CD4-positive, alpha-beta T cell treated with Interleukin-6 for 4 hours (primary cell): Measurements from ENCODE around the gene GSTA4.
"Not testable (repeated sequence)": the region's sequence is repeated elsewhere in the genome, so short reads cannot be mapped to it uniquely, and the experiment has no call there.

ENCODE experiments used
- DNase-seq: peaks from one replicate; pipeline ENCODE4 v3.0.0-alpha.2; 2020; ENCODE audit warnings: mixed read lengths

Gene GSTA4

DNA sequence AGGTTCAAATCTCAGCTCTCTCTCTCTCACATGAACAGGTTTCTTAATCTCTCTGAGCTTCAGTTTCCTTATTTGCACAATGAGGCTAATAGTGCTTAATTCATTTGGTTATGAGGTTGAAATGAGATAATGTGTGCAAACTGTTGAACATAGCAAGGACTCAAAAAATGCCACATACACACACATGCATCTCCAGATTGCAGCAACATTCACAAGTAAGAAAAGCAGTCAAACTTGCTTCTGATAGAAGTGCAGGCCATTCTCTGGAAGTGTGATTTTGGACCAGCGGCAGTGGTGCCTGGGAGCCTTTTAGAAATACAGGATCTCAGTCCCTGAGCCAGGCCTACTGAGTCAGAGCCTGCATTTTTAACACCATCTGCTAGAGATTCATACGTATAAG is 25.7 kb downstream of the GSTA4 start:
- no peak for DNase-seq

DNA sequence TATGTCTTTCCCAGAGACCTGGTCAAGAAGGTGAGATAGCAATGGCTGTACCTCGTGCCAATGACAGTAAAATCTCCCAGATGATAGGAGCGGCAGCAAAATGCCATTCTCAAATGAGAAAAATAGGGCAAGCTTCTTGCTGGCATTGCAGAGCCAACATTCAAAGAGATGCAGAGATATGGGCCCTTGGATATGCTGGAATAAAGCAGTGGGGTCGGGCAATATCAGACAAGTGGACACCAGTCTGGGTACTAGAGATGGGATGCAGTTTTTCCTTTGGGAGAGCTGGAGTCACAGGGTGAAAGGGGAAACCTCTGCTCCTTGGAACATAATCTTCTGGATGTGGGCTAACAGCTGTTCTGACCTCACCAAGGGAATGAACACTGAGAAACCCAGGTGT is 29.0 kb downstream of the GSTA4 start:
- DNase-seq = no peak

DNA sequence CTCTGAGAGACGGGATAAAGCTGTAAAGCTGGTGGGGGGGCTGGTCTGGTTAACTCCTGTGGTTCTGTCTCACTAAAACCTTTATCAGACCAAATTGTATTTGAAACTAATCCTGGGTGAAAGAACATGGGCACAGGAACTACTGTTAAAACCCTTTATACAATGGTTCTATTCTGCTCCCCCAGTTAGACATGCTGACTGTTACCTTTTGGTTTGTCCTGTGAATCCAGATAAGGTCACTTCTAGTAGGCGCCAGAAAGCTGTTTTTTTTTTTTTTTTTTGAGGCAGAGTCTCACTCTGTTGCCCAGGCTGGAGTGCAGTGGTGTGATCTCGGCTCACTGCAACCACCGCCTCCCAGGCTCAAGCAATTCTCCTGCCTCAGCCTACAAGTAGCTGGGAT is 29.7 kb downstream of the GSTA4 start:
- no peak for DNase-seq

DNA sequence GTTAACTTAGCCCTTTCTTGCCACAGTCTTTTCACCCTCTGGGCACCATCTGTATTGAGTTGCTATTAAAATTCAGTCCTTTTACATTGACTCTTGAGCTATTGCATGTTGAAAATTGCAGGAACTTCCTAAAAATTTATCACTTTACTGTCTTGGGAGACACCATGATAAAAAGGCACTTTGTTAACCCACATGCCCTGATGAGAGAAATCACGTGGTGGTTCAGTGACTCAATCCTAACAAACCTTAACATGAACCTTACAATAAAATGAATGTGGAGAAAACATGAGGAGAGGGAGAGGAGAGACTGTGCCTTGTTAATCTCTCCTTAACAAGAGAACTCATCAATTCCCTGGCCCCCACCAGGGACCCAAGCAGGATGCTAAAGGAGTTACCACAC is 30.8 kb downstream of the GSTA4 start:
- DNase-seq = no peak

DNA sequence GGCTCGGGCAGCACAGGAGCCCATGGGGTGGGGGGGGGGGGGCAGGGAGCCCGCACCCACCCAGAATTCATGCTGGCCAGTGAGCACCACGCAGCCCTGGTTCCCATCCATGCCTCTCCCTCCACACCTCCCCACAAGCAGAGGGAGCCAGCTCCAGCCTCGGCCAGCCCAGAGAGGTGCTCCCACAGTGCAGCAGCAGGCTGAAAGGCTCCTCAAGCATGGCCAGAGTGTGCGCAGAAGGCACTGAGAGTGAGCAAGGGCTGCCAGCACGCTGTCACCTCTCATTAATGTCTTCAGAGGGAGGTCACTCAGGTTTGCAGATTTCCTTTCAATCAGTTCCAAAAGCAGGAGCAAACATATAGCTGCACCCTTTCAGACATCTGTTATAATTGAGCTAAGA is 32.4 kb downstream of the GSTA4 start:
- no peak for DNase-seq

DNA sequence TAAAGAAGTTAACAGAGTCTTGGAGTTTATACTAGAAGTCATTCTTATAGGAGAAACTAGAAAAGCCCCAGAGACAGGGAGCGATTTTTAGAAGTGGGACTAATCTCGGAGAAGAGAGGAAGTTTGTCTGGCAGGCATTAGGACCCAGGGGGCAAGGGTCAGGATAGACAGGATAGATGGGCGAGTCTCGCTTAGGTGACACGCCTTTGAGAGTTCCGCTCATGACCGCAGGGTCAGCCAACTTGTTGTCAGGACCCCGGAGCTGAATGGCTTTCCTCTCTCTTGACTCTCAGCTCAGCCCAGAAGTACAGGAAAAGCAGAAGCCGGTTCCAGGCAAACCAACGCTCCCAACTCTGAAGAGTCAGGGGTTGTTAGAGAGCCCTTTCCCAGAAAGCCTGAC is 34.1 kb downstream of the GSTA4 start:
- not testable (repeated sequence) for DNase-seq

DNA sequence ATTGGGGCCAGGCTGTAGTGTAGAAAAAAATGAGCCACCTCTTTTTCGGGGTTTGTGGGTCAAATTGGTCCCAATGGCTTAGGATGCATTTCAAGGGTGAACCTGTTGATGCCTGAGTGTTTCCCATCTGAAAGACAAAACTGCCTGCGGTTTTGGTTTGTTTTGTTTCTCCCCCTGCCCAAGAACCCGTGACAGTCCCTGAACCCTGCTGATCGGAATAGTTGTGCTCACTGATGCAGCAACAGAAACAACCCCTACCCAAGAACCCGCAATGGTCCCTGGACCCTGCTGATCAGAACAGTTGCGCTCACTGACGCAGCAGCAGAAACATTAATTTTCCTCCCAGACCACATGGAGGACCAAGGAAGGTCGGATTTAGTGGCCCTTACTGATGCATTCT is 34.9 kb downstream of the GSTA4 start:
- DNase-seq = not testable (repeated sequence)

DNA sequence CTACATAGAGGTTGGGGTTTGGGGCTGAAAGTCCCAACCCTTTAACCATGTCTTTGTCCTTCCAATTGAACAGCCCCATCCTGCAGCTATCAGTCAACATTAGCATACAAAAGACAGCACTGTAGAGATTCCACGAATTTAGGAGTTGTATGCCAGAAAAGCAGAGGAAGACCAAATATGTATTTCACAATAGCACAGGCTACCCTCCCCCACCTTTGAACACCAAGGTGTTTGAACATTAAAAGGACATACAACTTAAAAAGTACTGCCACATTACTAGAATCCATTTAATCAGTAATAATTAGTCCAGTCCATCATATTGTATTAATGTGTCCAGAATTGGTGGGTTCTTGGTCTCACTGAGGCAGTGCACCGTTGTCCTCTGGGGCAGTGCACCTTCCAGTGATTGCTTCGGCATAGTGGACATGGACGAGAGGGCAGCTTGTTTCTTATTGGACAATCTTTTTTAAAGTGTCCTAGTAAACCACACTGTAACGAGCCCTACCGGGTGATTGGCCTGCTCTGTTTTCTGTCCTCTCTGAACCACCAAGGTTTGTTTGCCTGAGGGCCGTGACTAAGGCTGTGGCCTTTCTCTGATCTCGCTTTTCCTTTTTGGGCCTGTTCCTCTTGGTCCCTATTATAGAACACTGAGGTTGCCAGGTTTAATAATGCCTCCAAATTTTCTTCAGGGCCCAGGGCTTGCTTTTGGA is 36.4 kb downstream of the GSTA4 start:
- no peak for DNase-seq

DNA sequence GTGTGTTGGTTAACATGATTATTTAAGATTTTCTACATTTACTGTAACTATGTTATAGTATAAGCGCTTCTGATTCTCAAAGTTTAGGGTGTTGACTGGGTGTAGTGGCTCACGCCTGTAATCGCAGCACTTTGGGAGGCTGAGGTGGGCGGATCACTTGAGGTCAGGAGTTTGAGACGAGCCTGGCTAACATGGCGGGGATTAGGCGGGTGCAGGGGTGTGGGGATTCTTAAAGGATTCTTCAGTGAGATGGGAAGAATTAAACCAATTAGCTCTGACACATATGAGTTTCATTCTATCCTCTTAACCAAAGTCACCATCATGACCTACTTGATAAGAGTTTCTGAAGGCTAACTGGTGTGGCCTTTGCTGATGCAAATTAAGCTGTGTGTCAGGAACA is 39.2 kb downstream of the GSTA4 start:
- no peak for DNase-seq

DNA sequence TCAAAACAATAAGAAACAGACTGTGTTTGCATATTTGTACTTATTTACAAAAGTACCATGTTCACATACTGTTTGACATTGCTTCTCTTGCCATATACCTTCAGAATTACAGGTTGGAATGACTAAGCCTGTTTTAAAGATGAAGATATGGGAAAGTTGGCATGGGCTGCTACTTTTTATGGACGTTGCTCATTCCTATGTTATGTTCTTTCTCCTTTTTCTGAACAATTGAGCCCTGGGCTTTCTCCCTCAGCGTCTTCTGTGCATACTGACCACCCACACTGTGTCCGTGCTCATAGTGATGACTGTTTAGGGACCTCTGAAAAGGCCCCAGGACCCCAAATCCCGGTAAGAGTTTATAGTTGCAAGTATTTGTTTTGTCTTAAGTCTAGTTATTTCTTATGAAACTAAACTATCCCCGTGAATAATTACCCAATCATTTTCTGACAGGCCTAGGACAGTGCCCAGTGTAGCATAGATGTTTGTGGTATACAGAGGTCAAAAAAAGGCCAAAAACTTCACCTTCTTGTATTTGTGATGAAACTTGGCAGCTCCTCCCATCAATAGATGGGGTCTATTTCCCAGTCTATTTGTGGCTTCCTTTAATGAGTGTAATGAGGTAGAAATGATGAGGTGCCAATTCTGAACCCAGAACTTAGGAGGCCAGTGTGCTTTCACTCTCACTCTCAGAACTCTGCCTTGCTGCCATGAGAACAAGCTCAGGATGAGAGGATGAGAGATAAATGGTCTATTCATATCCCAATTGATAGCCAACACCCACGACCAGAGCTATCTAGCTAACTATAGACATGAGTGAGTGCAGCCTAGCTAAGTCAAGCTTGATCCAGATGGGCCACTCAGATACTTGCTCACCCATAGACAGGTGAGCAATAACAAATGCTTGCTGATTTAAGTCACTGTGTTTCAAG is 40.9 kb downstream of the GSTA4 start:
- no peak for DNase-seq

DNA sequence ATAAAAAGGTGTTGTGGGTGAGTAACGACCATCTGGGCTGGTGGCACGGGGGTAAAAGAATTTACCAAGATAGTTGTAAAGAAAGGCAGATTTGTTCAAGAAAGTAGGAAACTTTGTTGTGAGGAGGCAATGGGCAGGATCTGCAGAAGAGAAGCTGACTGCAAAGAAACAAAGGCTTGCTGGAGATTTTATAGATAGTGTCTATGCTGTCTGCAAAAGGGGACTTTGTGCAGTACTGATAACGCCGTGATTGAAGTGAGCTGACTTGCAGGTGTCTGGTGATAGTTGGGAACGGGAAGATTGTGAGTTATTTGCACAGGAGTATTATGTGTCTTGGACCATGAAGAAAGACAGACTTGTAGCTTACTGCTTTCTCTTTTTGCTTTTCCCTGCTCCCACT is 48.8 kb downstream of the GSTA4 start:
- no peak for DNase-seq

DNA sequence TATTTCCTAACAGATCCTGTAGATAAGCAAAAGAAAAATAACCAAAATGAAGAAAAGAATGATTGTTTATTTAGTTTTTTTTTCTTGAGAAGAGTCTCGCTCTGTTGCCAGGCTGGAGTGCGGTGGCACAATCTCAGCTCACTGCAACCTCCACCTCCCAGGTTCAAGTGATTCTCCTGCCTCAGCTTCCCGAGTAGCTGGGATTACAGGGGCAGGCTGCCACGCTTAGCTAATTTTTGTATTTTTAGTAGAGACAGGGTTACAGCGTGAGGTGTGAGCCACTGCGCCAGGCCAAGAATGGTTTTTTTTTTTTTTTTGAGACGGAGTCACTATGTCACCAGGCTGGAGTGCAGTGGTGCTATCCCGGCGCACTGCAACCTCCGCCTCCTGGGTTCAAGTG is 52.3 kb downstream of the GSTA4 start:
- DNase-seq = not testable (repeated sequence)

DNA sequence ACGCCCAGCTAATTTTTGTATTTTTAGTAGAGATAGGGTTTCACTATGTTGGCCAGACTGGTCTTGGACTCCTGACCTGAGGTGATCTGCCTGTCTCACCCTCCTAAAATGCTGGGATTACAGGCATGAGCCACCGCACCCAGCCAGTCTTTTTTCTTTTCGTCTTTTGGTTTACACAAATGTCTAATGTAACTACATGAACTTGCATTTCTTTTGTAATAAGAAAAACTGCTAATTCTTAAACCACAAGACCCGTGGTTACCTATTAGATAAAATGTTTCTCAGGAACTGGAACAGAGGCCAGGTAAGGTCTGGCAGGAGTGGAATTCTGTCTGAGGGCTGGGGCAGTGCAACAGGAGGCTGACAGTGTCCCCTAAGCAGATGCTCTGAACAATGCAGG is 52.9 kb downstream of the GSTA4 start:
- no peak for DNase-seq

DNA sequence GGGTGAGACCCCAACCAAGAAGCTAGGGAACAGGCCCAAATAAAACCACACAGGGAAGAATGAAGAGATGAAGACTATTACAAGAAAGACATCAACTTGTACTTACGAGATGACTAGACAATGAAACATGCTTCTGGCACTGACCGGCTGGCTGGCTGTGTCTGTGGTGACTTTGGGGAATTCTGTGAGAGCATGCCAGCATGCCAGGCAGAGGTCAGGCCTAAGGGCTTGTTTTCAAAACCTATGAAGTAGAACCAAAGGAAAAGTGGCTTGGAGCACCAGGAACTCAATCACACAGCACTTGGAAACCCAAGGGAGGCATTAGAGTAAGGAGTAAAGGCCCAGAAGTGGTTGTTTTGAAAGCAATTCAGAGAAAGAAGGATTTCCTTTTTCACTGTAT is 57.2 kb downstream of the GSTA4 start:
- DNase-seq = no peak

DNA sequence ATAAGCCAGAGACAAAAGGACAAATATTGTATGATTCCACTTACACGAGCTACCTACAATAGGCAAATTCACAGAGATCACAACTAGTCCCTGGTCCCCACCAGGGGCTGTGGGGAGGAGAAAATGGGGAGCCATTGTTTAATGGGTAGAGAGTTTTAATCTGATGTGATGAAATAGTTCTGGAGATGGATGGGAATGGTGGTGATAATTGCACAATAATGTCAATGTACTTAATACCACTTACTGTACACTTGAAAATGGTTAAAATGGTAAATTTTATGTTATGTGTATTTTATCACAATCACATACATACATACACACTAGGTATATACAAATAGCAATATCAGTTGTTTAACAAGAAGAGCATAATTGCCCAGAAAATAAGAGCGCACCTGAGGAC is 61.3 kb downstream of the GSTA4 start:
- no peak for DNase-seq

DNA sequence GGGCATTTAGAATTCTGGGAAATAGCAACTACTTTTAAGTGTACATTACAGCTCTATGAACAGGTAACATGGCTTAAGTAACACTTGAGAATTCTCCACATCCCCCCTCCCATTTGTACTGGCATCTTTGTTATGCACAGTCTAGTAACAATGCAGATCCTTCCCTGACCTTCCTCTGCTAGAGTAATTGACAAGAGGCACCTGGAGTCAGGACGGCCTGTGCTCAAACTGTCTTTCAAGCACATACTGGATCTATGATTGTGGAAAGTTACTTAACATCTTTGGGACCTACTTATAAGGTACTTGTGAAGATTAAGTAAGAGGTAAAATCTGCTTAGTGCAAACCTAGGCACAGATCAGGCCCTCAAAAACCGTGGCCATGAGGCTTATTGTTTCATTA is 63.7 kb downstream of the GSTA4 start:
- no peak for DNase-seq

DNA sequence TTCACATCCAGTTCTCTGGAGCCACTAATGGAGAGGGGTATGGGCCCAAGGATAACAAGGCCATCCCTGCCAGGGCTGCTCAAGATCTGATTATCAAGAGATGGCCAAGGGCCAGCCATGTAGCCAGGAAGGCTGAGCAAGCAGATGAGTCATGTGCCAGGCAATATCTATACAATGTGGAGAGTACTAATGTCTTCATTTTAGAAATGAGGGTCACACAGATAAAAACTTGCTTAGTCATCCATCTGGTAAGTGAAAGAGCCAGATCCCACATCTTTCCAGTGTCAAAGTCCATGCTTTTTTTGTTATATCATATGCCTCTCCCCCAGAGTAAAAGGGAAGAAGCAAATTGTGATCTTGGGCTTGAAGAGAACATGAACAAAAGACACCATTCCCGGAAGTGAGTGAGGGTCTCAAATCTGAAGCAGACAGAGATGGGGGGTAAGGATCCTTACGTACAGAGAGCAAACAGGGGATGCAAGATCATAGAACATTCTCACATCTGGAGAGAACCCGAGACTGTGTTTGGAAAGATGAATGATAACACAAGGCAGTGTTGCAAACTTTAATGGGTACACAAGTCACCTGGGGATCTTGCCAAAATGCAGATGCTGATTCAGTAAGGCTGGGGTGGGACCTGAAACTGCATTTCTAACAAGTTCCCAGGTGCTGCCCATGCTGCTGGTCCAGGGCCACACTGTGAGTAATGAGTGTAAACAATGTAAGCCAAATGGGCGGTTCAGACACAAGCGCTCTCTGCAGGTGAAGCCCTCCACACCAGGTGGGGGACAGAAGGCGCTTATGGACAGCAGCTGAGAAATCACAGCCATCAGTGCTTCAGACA is 65.5 kb downstream of the GSTA4 start:
- DNase-seq = no peak
